Activated naive CD4-positive, alpha-beta T cell treated with Interleukin-2 at 50 U/mL for 16 hours (primary cell): ENCODE data around the gene CC2D1A.

Source experiments
- DNase-seq: peaks from one replicate; pipeline ENCODE4 v3.0.0-alpha.2; 2020

CC2D1A gene

GRCh38 chr19:13938301-13939064 lies 32.5 kb downstream of the CC2D1A start, which contains the start of gene PODNL1:
Gene PODNL1, minus strand, starts transcription at chr19:13938417. Its CDS starts 236 bp downstream, at chr19:13938181.
- no peak for DNase-seq

- no peak for DNase-seq
Measured at GRCh38 chr19:13942023-13942684, 36.2 kb downstream of the CC2D1A start.

- no peak for DNase-seq
Measured at GRCh38 chr19:13946414-13946813, 40.4 kb downstream of the CC2D1A start.

- DNase-seq, result no peak
Measured at GRCh38 chr19:13951043-13951442, 45.0 kb downstream of the CC2D1A start.

GRCh38 chr19:13951799-13952153 lies 45.8 kb downstream of the CC2D1A start:
- DNase-seq, result no peak

- DNase-seq, result peak; percentile 99
Measured at GRCh38 chr19:13952154-13952930, 46.3 kb downstream of the CC2D1A start, which contains the start of gene DCAF15. Gene DCAF15, plus strand, starts transcription at chr19:13952509. Its CDS starts 4 bp downstream, at chr19:13952513.

GRCh38 chr19:13952931-13953531 lies 47.0 kb downstream of the CC2D1A start:
- DNase-seq, result peak; percentile 4

GRCh38 chr19:13954185-13954584 lies 48.2 kb downstream of the CC2D1A start:
- DNase-seq, result no peak

- DNase-seq, result no peak
Measured at GRCh38 chr19:13955662-13956364, 49.8 kb downstream of the CC2D1A start.

GRCh38 chr19:13956365-13956744 lies 50.4 kb downstream of the CC2D1A start:
- no peak for DNase-seq

- DNase-seq, result no peak
Measured at GRCh38 chr19:13957051-13957450, 51.0 kb downstream of the CC2D1A start.

GRCh38 chr19:13958043-13958442 lies 52.0 kb downstream of the CC2D1A start:
- no peak for DNase-seq

- DNase-seq, result no peak
Measured at GRCh38 chr19:13959141-13959961, 53.4 kb downstream of the CC2D1A start.

- peak; percentile 31 for DNase-seq
Measured at GRCh38 chr19:13959962-13960862, 54.2 kb downstream of the CC2D1A start.

- DNase-seq, result no peak
Measured at GRCh38 chr19:13960863-13961784, 55.1 kb downstream of the CC2D1A start.

- DNase-seq, result no peak
Measured at GRCh38 chr19:13961826-13962698, 56.1 kb downstream of the CC2D1A start.

GRCh38 chr19:13962699-13963602 lies 57.0 kb downstream of the CC2D1A start:
- DNase-seq, result no peak
